B cell (primary cell): ENCODE results near the gene TMEM92. TPM values are rescaled to one million over a fixed set of nuclear protein-coding genes. Genes with fewer than 3 reads are reported as not detected.

ENCODE experiments used
- ATAC-seq: fragments of 200-7000 bp; cut with Tn5 transposase; one replicate; pipeline ENCODE4 v1.10.0; 2021; ENCODE audit warnings: low read depth, mild to moderate bottlenecking, moderate number of reproducible peaks, moderate library complexity
- CTCF ChIA-PET: fragments of 350-600 bp; sonication (Branson Sonifier 250); formaldehyde crosslinking; loops from one replicate; lab custom pipeline; 2021; ENCODE audit warnings: antibody characterized with exemption, inconsistent platforms; lab: Charles Lee
- POLR2A ChIA-PET: fragments of 350-600 bp; sonication (Branson Sonifier 250); formaldehyde crosslinking; loops from one replicate; lab custom pipeline; 2021; ENCODE audit warnings: antibody characterized with exemption; lab: Charles Lee
- DNase-seq: peaks from one replicate; pipeline ENCODE4 v3.0.0; 2013
- H2AFZ ChIP-seq: 2 replicates; pipeline ENCODE4 v1.6.1; 2012; ENCODE audit warnings: mild to moderate bottlenecking, low read depth, low read length; ENCODE audit not compliant: insufficient read depth, poor library complexity, severe bottlenecking
- H3K27ac ChIP-seq, 2 donors: 1 replicate in 1 of 2; 2 replicates in 1 of 2; pipeline ENCODE4 v1.5.1; 2012 to 2013; ENCODE audit warnings: low read length in 2 of 2, mild to moderate bottlenecking in 2 of 2, moderate library complexity in 1 of 2
- H3K27me3 ChIP-seq, 4 experiments: fragments of 200-600 bp in 1 of 4; sonication (generic) in 1 of 4; replicated peaks in 1 of 4; 1 replicate in 2 of 4; 2 replicates in 2 of 4; pipeline versions ENCODE4 v1.6.1 to v1.7.0; 2013 to 2016; ENCODE audit warnings: low read length in 3 of 4, mild to moderate bottlenecking in 2 of 4, mixed read lengths in 1 of 4, moderate library complexity in 1 of 4; ENCODE audit not compliant: insufficient read depth in 4 of 4, control insufficient read depth in 3 of 4; ENCODE audit errors: control extremely low read depth in 1 of 4
- H3K36me3 ChIP-seq, 2 experiments: replicated peaks in 1 of 2; 1 replicate in 1 of 2; 2 replicates in 1 of 2; pipeline versions ENCODE4 v1.6.1 to v1.7.1; 2013; ENCODE audit warnings: low read length in 1 of 2; ENCODE audit not compliant: insufficient read depth in 2 of 2, control insufficient read depth in 1 of 2; ENCODE audit errors: control extremely low read depth in 1 of 2, extremely low read depth in 1 of 2
- H3K4me1 ChIP-seq, 2 donors: fragments of 200-600 bp in 1 of 2; sonication (generic) in 1 of 2; 1 replicate in 1 of 2; 2 replicates in 1 of 2; pipeline versions ENCODE4 v1.5.1 to v1.6.1; 2013 to 2017; ENCODE audit warnings: low read length in 2 of 2; ENCODE audit not compliant: control insufficient read depth in 2 of 2, insufficient read depth in 2 of 2
- H3K4me2 ChIP-seq: replicated peaks from 2 replicates; pipeline ENCODE3; 2012; ENCODE audit warnings: mild to moderate bottlenecking, low read depth, low read length; ENCODE audit not compliant: poor library complexity, severe bottlenecking
- H3K4me3 ChIP-seq, 5 experiments: fragments of 200-600 bp in 1 of 5; sonication (generic) in 1 of 5; 1 replicate in 3 of 5; 2 replicates in 2 of 5; pipeline versions ENCODE4 v1.5.1 to v1.7.0; 2011 to 2016; ENCODE audit warnings: low read length in 4 of 5, mild to moderate bottlenecking in 4 of 5, low read depth in 2 of 5, control low read depth in 1 of 5, moderate library complexity in 1 of 5; ENCODE audit not compliant: insufficient read depth in 1 of 5; ENCODE audit errors: control extremely low read depth in 1 of 5, extremely low read depth in 1 of 5
- H3K79me2 ChIP-seq: fragments of 200-600 bp; sonication (generic); one replicate; pipeline ENCODE4 v1.6.0; 2016; ENCODE audit warnings: low read length; ENCODE audit not compliant: control insufficient read depth, insufficient read depth
- H3K9ac ChIP-seq: fragments of 200-600 bp; sonication (generic); 2 replicates; pipeline ENCODE4 v1.6.1; 2017; ENCODE audit warnings: mild to moderate bottlenecking, low read length, moderate library complexity
- H3K9me3 ChIP-seq, 3 donors: one replicate each; pipeline versions ENCODE4 v1.6.1 to v1.7.1; 2013; ENCODE audit warnings: low read length in 2 of 3; ENCODE audit not compliant: control insufficient read depth in 2 of 3, insufficient read depth in 1 of 3; ENCODE audit errors: control extremely low read depth in 1 of 3
- H4K20me1 ChIP-seq: 2 replicates; pipeline ENCODE4 v1.6.0; 2012; ENCODE audit warnings: mild to moderate bottlenecking, low read length; ENCODE audit not compliant: insufficient read depth, control insufficient read depth, poor library complexity, severe bottlenecking
- H3K27ac Mint-ChIP-seq: one replicate; pipeline ENCODE4 v1.8.0; 2021; ENCODE audit warnings: mixed read lengths
- H3K27me3 Mint-ChIP-seq: one replicate; pipeline ENCODE4 v1.8.0; 2021; ENCODE audit warnings: mixed read lengths
- H3K4me1 Mint-ChIP-seq: one replicate; pipeline ENCODE4 v1.8.0; 2021; ENCODE audit warnings: mixed read lengths
- H3K4me3 Mint-ChIP-seq: one replicate; pipeline ENCODE4 v1.8.0; 2021; ENCODE audit warnings: mixed read lengths
- H3K9me3 Mint-ChIP-seq: one replicate; pipeline ENCODE4 v1.8.0; 2022; ENCODE audit warnings: mixed read lengths; ENCODE audit not compliant: insufficient read depth
- EZH2 ChIP-seq: IDR thresholded peaks from 2 replicates; pipeline ENCODE4 v1.6.1; 2012; ENCODE audit warnings: borderline replicate concordance, low read depth, mild to moderate bottlenecking, moderate library complexity, low read length; ENCODE audit not compliant: insufficient read depth, poor library complexity, severe bottlenecking
- WGBS: methylation state at CpG from one replicate; pipeline ENCODE4 v1.1.5; 2013; ENCODE audit warnings: missing lambda C conversion rate; ENCODE audit not compliant: insufficient coverage; 5-methylcytosine and 5-hydroxymethylcytosine counted together
- intact Hi-C: fragments of 100-400 bp; cut with micrococcal nuclease; formaldehyde crosslinking; loops from one replicate; pipeline ENCODE4 v1.10.0; 2022
- polyA plus RNA-seq: library from polyadenylated mRNA; depleted of rRNA; stranded (reverse); fragments of >200 nt; gene quantifications from 2 replicates; pipeline ENCODE4 v1.2.3, GENCODE V29; 2012
- total RNA-seq, 2 donors: library from RNA; stranded (reverse); fragments of 120-200 nt in 1 of 2; gene quantifications; 1 replicate in 1 of 2; 2 replicates in 1 of 2; pipeline versions ENCODE4 v1.2.3 to v1.2.4, GENCODE V29; 2013 to 2022
- TF ChIP-seq, protein P1 (sequence below): fragments of 200-600 bp; IDR thresholded peaks from one replicate; pipeline ENCODE4 v1.8.0; 2022; ENCODE audit warnings: antibody characterized with exemption, mild to moderate bottlenecking

The TMEM92 gene
- total and polyA plus RNA-seq, 2 donors (not counting 1 experiment from before 2014, with no cell fraction given), result not detected

DNA sequence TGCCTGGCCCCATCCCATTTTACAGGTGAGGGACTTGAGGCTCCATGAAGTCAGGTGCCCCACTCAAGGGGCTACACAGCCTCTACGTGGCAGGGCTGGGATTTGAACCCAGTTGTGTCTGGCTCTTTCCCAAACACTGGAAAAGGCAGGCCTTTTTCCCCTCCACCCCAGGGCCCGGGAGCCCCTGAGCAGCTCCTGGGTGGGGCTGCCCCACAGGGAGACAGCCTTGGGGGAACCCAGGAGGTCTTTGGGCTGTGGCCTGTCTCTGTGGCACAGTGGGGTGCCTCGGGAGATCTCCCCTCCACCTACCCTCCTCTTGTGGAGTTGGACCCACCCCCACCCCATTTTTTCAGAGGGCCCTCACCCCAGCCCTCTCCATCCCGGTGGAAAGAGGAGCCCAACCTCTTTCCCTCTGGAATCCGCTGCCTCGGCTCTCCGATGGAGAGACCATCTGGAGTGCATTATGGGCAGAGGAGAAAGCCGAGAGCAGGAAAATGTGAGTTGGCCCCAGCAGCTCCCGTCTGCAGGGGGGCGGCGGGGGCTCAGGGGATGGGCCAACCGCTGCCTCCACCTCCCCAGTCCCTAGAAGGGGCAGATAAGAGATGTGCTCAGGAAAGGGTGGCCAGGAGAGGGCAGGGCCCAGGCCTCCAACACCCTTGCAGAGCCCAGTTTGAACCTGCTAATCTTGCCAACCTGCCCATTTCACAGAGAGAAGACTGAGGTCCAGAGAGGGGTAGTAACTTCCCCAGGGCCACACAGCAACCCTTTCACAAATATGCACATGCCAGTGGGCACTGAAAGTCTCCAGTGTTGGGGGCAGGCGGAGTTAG lies 15.4 kb upstream of the TMEM92 start:
- Histone ChIP-seq H3K27ac (no peak overlapping the region), H3K9ac (no peak overlapping the region), H3K4me1 (no peaks in the 10 kb centered on the region), H3K9me3 (no peaks in the 10 kb centered on the region), H2AFZ (no peak overlapping the region), H3K4me3 (no peak overlapping the region), H3K4me2 (no peak overlapping the region), H3K27me3 (no peaks in the 10 kb centered on the region), H3K36me3 (no peaks in the 10 kb centered on the region), H3K79me2 (no peaks in the 10 kb centered on the region), H4K20me1 (no peaks in the 10 kb centered on the region)
- Mint-ChIP-seq H3K27ac (no peak overlapping the region), H3K4me3 (no peak overlapping the region), H3K9me3 (no peaks in the 10 kb centered on the region), H3K27me3 (peaks cover 31% of the 10 kb centered on the region), H3K4me1 (no peaks in the 10 kb centered on the region)
- intact Hi-C loops, result no loop called here
- no peak for ATAC-seq
- CTCF ChIA-PET, result no interaction called here
- WGBS, result 88% methylated on average over 8 of the region's 13 CpGs
- no peak for DNase-seq
- POLR2A ChIA-PET, result no interaction called here
- no peak for TF ChIP-seq EZH2
- TF ChIP-seq, protein P1, sequence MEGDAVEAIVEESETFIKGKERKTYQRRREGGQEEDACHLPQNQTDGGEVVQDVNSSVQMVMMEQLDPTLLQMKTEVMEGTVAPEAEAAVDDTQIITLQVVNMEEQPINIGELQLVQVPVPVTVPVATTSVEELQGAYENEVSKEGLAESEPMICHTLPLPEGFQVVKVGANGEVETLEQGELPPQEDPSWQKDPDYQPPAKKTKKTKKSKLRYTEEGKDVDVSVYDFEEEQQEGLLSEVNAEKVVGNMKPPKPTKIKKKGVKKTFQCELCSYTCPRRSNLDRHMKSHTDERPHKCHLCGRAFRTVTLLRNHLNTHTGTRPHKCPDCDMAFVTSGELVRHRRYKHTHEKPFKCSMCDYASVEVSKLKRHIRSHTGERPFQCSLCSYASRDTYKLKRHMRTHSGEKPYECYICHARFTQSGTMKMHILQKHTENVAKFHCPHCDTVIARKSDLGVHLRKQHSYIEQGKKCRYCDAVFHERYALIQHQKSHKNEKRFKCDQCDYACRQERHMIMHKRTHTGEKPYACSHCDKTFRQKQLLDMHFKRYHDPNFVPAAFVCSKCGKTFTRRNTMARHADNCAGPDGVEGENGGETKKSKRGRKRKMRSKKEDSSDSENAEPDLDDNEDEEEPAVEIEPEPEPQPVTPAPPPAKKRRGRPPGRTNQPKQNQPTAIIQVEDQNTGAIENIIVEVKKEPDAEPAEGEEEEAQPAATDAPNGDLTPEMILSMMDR, result no peak
